LNCAP (cell line): ENCODE data around the gene IPO4.

Experiments used
- CTCF ChIP-seq: fragments of 450-650 bp; IDR thresholded peaks from 2 replicates; pipeline ENCODE4 v1.5.1; 2017; ENCODE audit warnings: mild to moderate bottlenecking

The IPO4 gene

GRCh38 chr14:24198814-24199524 lies 10.4 kb upstream of the IPO4 start:
- TF ChIP-seq CTCF = no peak

DNA sequence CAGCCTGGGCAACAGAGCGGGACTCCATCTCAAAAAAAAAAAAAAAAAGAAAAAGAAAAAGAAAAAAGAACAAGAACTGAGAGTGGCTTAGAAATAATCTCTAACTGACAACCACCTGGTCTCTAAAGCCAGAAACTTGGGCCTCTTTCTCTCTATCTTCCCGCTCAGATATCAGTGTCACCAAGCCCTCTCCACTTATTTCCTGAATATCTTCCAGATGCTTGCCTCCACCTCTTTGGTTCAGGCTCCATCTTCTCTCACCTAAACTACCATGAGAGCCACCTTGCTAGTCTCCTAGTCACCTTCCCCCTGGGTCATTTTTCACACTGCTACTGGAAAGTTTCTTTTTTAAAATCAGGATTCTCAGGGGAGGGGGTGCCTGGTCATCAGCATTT lies 8.4 kb upstream of the IPO4 start:
- no peak for TF ChIP-seq CTCF

DNA sequence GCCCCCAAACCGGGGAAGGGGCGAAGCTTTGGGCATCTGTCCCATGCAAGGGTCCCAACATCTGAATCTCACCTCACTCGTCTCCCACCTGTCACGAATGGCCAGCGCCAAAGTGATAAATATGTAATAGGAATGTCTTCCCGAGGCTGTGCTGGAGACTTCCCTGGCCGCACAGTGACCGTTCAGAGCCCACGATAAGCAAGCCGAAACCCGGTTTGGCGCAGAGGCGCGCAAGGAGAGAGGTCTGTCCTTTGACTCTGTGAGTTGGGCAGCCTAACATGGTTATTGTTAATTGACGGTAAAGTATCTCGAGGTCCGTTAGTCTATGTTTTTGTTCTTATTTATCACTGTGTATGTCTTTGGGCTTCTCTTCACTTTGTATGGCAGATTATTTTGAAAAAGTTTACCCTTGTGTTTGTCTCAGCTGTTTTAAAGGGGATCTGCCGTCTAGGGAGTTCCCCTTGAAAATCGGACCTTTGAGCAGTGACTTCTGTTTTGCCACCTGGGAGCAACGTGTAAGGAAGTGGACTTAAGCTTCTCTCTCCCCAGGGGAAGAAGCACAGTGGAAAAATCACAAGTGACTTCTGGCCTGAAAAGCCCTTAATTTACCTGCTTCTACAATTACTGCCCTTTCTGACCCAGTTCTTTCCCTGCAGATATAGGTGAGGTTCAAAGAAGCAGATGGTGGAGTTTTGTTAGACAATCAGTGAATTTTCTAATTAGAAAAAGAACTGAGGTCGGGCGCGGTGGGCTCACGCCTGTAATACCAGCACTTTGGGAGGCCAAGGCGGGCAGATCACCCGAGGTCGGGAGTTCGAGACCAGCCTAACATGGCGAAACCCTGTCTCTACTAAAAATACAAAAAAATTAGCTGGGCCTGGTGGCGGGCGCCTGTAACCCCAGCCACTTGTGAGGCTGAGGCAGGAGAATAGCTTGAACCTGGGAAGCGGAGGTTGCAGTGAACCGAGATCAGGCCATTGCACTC lies 7.7 kb upstream of the IPO4 start:
- no peak for TF ChIP-seq CTCF

- TF ChIP-seq CTCF = no peak
Measured at GRCh38 chr14:24195186-24196070, 6.8 kb upstream of the IPO4 start, which contains the start of gene TM9SF1. Gene TM9SF1, minus strand, starts transcription at chr14:24195441. Its CDS starts 422 bp downstream, at chr14:24195019.

GRCh38 chr14:24194873-24195185 lies 6.2 kb upstream of the IPO4 start:
- TF ChIP-seq CTCF = no peak

DNA sequence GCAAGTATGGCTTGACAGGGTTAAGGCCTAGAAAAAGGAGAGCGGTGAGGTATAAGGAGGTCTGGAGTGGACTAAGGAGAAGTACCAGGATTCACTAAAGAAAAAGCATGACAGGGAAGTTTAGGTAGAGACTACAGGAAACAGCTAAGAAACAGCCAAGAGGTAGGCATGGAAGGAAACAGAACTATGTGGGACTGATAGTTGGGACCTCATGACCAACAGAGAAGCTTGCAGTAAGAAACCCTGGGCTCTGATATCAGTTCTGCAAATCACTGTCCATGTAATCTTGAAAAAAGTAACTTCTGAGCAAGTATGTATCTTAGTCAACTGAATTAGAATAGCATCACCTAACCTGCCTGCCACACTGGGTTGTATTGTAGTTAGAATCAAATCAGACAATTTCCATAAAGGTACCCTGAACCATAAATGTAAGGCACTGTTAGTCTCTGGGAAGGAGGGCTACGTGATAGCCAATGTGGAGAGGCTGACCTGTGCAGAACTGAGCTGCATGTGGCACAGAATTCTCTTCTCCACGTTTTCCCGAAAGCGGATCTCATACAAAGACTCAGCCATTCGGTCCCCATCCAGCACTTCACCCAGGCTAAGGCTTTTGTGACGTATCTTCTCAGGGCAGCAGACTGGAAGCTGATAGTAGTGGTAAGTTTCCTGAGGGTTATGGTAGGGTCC lies 5.7 kb upstream of the IPO4 start:
- no peak for TF ChIP-seq CTCF

GRCh38 chr14:24192933-24193332 lies 4.3 kb upstream of the IPO4 start:
- no peak for TF ChIP-seq CTCF
